Keratinocyte (primary cell): ENCODE measurements around the gene GPN3.

Experiments used
- CTCF ChIP-seq, 3 experiments: IDR thresholded peaks in 1 of 3; conservative IDR thresholded peaks in 1 of 3; optimal IDR thresholded peaks in 1 of 3; 2 replicates in 2 of 3; 3 replicates in 1 of 3; pipeline versions ENCODE3 to v1.5.1; 2011; ENCODE audit warnings: low read length in 3 of 3, mild to moderate bottlenecking in 3 of 3, moderate library complexity in 2 of 3, control low read depth in 1 of 3, inconsistent platforms in 1 of 3; ENCODE audit not compliant: insufficient read depth in 2 of 3; ENCODE audit errors: extremely low read depth in 1 of 3
- EZH2 ChIP-seq: IDR thresholded peaks from one replicate; pipeline ENCODE4 v1.6.1; 2012; ENCODE audit warnings: inconsistent platforms, mild to moderate bottlenecking, low read length, moderate library complexity

- TF ChIP-seq CTCF (optimal IDR thresholded peaks at IDR 0.05 in 1 of 3, IDR thresholded peaks at IDR 0.05 in 1 of 3, conservative IDR thresholded peaks at IDR 0.05 in 1 of 3; ENCODE audit: extremely low read depth in 1 of 3, insufficient read depth in 2 of 3, low read length in 3 of 3) (no peak), EZH2 (no peak)
These were observed at the start of gene GPN3, which contains the start of gene FAM216A for GRCh38 chr12:110468214-110469048.
